GM23338 (cell line): ENCODE data around the gene GRIA1. TPM values are rescaled to one million over a fixed set of nuclear protein-coding genes. Genes with fewer than 3 reads are reported as not detected.

Source experiments
- ATAC-seq: fragments of 200-7000 bp; cut with Tn5 transposase; 3 replicates; pipeline ENCODE4 v1.9.1; 2020
- DNase-seq: peaks from one replicate; pipeline ENCODE4 v3.0.0-alpha.2; 2015; ENCODE audit warnings: low spot score
- H2AFZ ChIP-seq: fragments of 200-600 bp; sonication (generic); 2 replicates; pipeline ENCODE4 v1.8.0; 2016; ENCODE audit warnings: antibody characterized with exemption, mild to moderate bottlenecking, moderate library complexity
- H3F3A ChIP-seq: fragments of 200-600 bp; sonication (generic); replicated peaks from 2 replicates; pipeline ENCODE4 v1.8.0; 2017; ENCODE audit warnings: antibody characterized with exemption, mixed run types, low read depth
- H3K27ac ChIP-seq: fragments of 200-600 bp; sonication (generic); 2 replicates; pipeline ENCODE4 v1.6.1; 2016; ENCODE audit warnings: low read depth
- H3K27me3 ChIP-seq: fragments of 200-600 bp; sonication (generic); 2 replicates; pipeline ENCODE4 v1.8.0; 2016; ENCODE audit warnings: mild to moderate bottlenecking, mixed run types, moderate library complexity; ENCODE audit not compliant: insufficient read depth
- H3K36me3 ChIP-seq: fragments of 200-600 bp; sonication (generic); 2 replicates; pipeline ENCODE4 v1.8.0; 2016; ENCODE audit warnings: mild to moderate bottlenecking; ENCODE audit not compliant: insufficient read depth
- H3K4me1 ChIP-seq: fragments of 200-600 bp; sonication (generic); 2 replicates; pipeline ENCODE4 v1.8.0; 2016; ENCODE audit warnings: mild to moderate bottlenecking, moderate library complexity; ENCODE audit not compliant: insufficient read depth
- H3K4me2 ChIP-seq: fragments of 200-600 bp; sonication (generic); 2 replicates; pipeline ENCODE4 v1.7.1; 2017; ENCODE audit warnings: mixed run types
- H3K4me3 ChIP-seq: fragments of 200-600 bp; sonication (generic); 2 replicates; pipeline ENCODE4 v1.6.1; 2016; ENCODE audit warnings: mixed run types
- H3K79me2 ChIP-seq: fragments of 200-600 bp; sonication (generic); replicated peaks from 2 replicates; pipeline ENCODE4 v1.8.0; 2017; ENCODE audit warnings: mild to moderate bottlenecking; ENCODE audit not compliant: insufficient read depth
- H3K9me2 ChIP-seq: fragments of 200-600 bp; sonication (generic); 2 replicates; pipeline ENCODE4 v1.8.0; 2017; ENCODE audit not compliant: insufficient read depth
- H4K20me1 ChIP-seq: fragments of 200-600 bp; sonication (generic); replicated peaks from 2 replicates; pipeline ENCODE4 v1.8.0; 2017; ENCODE audit warnings: mild to moderate bottlenecking; ENCODE audit not compliant: insufficient read depth
- H3K27ac Mint-ChIP-seq: 2 replicates; pipeline ENCODE4 v1.8.0; 2020; ENCODE audit warnings: inconsistent platforms, mild to moderate bottlenecking, moderate library complexity, mixed read lengths
- H3K27me3 Mint-ChIP-seq: 3 replicates; pipeline ENCODE4 v1.8.0; 2022; ENCODE audit warnings: low read depth, mild to moderate bottlenecking, moderate library complexity, mixed read lengths, inconsistent platforms; ENCODE audit not compliant: insufficient read depth, poor library complexity
- H3K36me3 Mint-ChIP-seq: 3 replicates; pipeline ENCODE4 v1.8.0; 2021; ENCODE audit warnings: low read depth, mild to moderate bottlenecking, inconsistent platforms, moderate library complexity, mixed read lengths
- H3K4me1 Mint-ChIP-seq: 3 replicates; pipeline ENCODE4 v1.8.0; 2020; ENCODE audit warnings: mild to moderate bottlenecking, inconsistent platforms, mixed read lengths
- H3K4me3 Mint-ChIP-seq: 3 replicates; pipeline ENCODE4 v1.8.0; 2021; ENCODE audit warnings: moderate library complexity, mild to moderate bottlenecking, inconsistent platforms, mixed read lengths
- H3K9me3 Mint-ChIP-seq: 3 replicates; pipeline ENCODE4 v1.8.0; 2020; ENCODE audit warnings: moderate library complexity, mild to moderate bottlenecking, inconsistent platforms, mixed read lengths
- CTCF ChIP-seq, 2 experiments: fragments of 200-600 bp in 1 of 2; sonication (generic) in 1 of 2; conservative IDR thresholded peaks; 2 replicates each; pipeline versions ENCODE4 v1.5.1 to v1.6.1; 2016 to 2017; ENCODE audit warnings: antibody characterized with exemption in 2 of 2, low read depth in 2 of 2, mild to moderate bottlenecking in 2 of 2, moderate library complexity in 1 of 2
- EZH2 ChIP-seq: fragments of 200-600 bp; sonication (generic); IDR thresholded peaks from one replicate; pipeline ENCODE4 v1.8.0; 2017; ENCODE audit warnings: antibody characterized with exemption, mild to moderate bottlenecking, low read depth; ENCODE audit not compliant: unreplicated experiment
- JUNB ChIP-seq: IDR thresholded peaks from one replicate; pipeline ENCODE4 v1.6.1; 2016; ENCODE audit warnings: antibody characterized with exemption; ENCODE audit not compliant: unreplicated experiment
- STAT1 ChIP-seq: IDR thresholded peaks from one replicate; pipeline ENCODE4 v1.6.1; 2016; ENCODE audit warnings: antibody characterized with exemption; ENCODE audit not compliant: unreplicated experiment
- ZNF331 ChIP-seq: fragments of 250-450 bp; sonication (Bioruptor Pico); IDR thresholded peaks from 2 replicates; pipeline ENCODE4 v1.5.0; 2020; ENCODE audit warnings: low read depth, mild to moderate bottlenecking, moderate library complexity
- ZNF462 ChIP-seq: fragments of 250-450 bp; sonication (Bioruptor Pico); IDR thresholded peaks from 2 replicates; pipeline ENCODE4 v1.5.0; 2020; ENCODE audit warnings: mild to moderate bottlenecking, moderate library complexity
- polyA plus RNA-seq: library from polyadenylated mRNA; unstranded; fragments of >200 nt; fragmentation: Nextera tagmentation; extraction: Ambion mirVana; gene quantifications from 2 replicates; pipeline ENCODE4 v1.2.1, GENCODE V29; 2016
- total RNA-seq: library from RNA; depleted of rRNA; stranded (reverse); fragments of >200 nt; shearing (Covaris generic); gene quantifications from 2 replicates; pipeline ENCODE4 v1.2.3, GENCODE V29; 2014

The GRIA1 gene
- total and polyA plus RNA-seq, 2 experiments from 2014 or later, result 1.0 to 1.7 TPM

- TF ChIP-seq ZNF462, result no peak
- TF ChIP-seq EZH2, result no peak
- no peak for TF ChIP-seq STAT1
Measured at GRCh38 chr5:153780876-153781705, 290.6 kb downstream of the GRIA1 start (continued).

- Mint-ChIP-seq H3K9me3 (no peaks in the 10 kb centered on the region), H3K4me3 (no peak overlapping the region), H3K27me3 (peaks cover 3% of the 10 kb centered on the region), H3K27ac (peak overlapping the region; percentile 54; the same call in 1 of the 2 replicates), H3K4me1 (peaks cover 36% of the 10 kb centered on the region), H3K36me3 (no peaks in the 10 kb centered on the region)
- H4K20me1 ChIP-seq, result no peaks in the 10 kb centered on the region
- DNase-seq (peak; percentile 68), ATAC-seq (peak; percentile 91)
- no peak overlapping the region for H2AFZ ChIP-seq
- H3K4me1 ChIP-seq, result peaks cover 15% of the 10 kb centered on the region
- H3K79me2 ChIP-seq, result no peaks in the 10 kb centered on the region
- TF ChIP-seq ZNF331 (CRISPR knock-in tag), result no peak
- TF ChIP-seq CTCF (conservative IDR thresholded peaks at IDR 0.05; ENCODE audit: low read depth in 2 of 2), result peak; percentile 42 to 51; a peak in 3 of 4 replicates
- TF ChIP-seq JUNB, result no peak
- peaks cover 5% of the 10 kb centered on the region for H3K9me2 ChIP-seq
- H3K27ac ChIP-seq, result no peak overlapping the region
- H3K4me2 ChIP-seq, result no peak overlapping the region
- H3K27me3 ChIP-seq, result no peaks in the 10 kb centered on the region
- no peaks in the 10 kb centered on the region for H3F3A ChIP-seq
- H3K4me3 ChIP-seq, result no peak overlapping the region
- H3K36me3 ChIP-seq, result no peaks in the 10 kb centered on the region
Measured at GRCh38 chr5:153782589-153783361, 292.3 kb downstream of the GRIA1 start.
